OCI-LY1 (cell line): ENCODE data around the gene GPR107.

Source experiments
- H2AFZ ChIP-seq: fragments of 200-600 bp; sonication (generic), shearing (Covaris generic); 2 replicates; pipeline ENCODE4 v1.6.0; 2014; ENCODE audit warnings: antibody characterized with exemption, mild to moderate bottlenecking, low read length
- H3F3A ChIP-seq: fragments of 200-600 bp; sonication (generic), shearing (Covaris generic); 2 replicates; pipeline ENCODE4 v1.6.0; 2014; ENCODE audit warnings: mild to moderate bottlenecking, antibody characterized with exemption, low read length, moderate library complexity; ENCODE audit not compliant: insufficient read depth
- H3K27ac ChIP-seq: fragments of 200-600 bp; sonication (generic); 2 replicates; pipeline ENCODE4 v1.5.1; 2014; ENCODE audit warnings: low read length, mixed run types, mild to moderate bottlenecking, low read depth; ENCODE audit not compliant: poor library complexity, severe bottlenecking
- H3K27me3 ChIP-seq: fragments of 200-600 bp; sonication (generic); 2 replicates; pipeline ENCODE4 v1.6.0; 2014; ENCODE audit warnings: antibody characterized with exemption, mild to moderate bottlenecking, low read length, moderate library complexity; ENCODE audit not compliant: insufficient read depth
- H3K36me3 ChIP-seq: fragments of 200-600 bp; sonication (generic); 2 replicates; pipeline ENCODE4 v1.6.1; 2014; ENCODE audit warnings: mild to moderate bottlenecking, antibody characterized with exemption, low read length, moderate library complexity, mixed read lengths; ENCODE audit not compliant: insufficient read depth
- H3K4me1 ChIP-seq: fragments of 200-600 bp; sonication (generic); 2 replicates; pipeline ENCODE4 v1.5.1; 2014; ENCODE audit warnings: mild to moderate bottlenecking, low read length, moderate library complexity; ENCODE audit not compliant: insufficient read depth, severe bottlenecking
- H3K4me2 ChIP-seq: fragments of 200-600 bp; sonication (generic), shearing (Covaris generic); 2 replicates; pipeline ENCODE4 v1.6.1; 2014; ENCODE audit warnings: low read length
- H3K4me3 ChIP-seq: fragments of 200-600 bp; sonication (generic); 2 replicates; pipeline ENCODE4 v1.5.1; 2014; ENCODE audit warnings: low read length, low read depth, mild to moderate bottlenecking, mixed read lengths; ENCODE audit not compliant: poor library complexity, severe bottlenecking
- H3K79me2 ChIP-seq: fragments of 200-600 bp; shearing (Covaris generic); 2 replicates; pipeline ENCODE4 v1.6.1; 2016; ENCODE audit warnings: mixed run types, low read length, mixed read lengths; ENCODE audit not compliant: insufficient read depth
- H3K9ac ChIP-seq: fragments of 200-600 bp; sonication (generic), shearing (Covaris generic); 2 replicates; pipeline ENCODE4 v1.6.1; 2014; ENCODE audit warnings: mild to moderate bottlenecking, low read length, mixed read lengths
- H3K9me2 ChIP-seq: fragments of 200-600 bp; sonication (generic), shearing (Covaris generic); 2 replicates; pipeline ENCODE4 v1.6.1; 2014; ENCODE audit warnings: low read depth, mild to moderate bottlenecking, low read length, mixed read lengths
- H3K9me3 ChIP-seq: fragments of 200-600 bp; shearing (Covaris generic); 2 replicates; pipeline ENCODE4 v1.6.1; 2014; ENCODE audit warnings: low read length, mixed read lengths
- H4K20me1 ChIP-seq: fragments of 200-600 bp; sonication (generic), shearing (Covaris generic); 2 replicates; pipeline ENCODE4 v1.6.0; 2016; ENCODE audit warnings: mild to moderate bottlenecking, low read length; ENCODE audit not compliant: insufficient read depth
- CTCF ChIP-seq: fragments of 200-600 bp; sonication (generic), shearing (Covaris generic); IDR thresholded peaks from 2 replicates; pipeline ENCODE4 v1.5.1; 2017; ENCODE audit warnings: mild to moderate bottlenecking, antibody characterized with exemption, low read length, moderate library complexity, mixed read lengths
- EZH2 ChIP-seq: fragments of 200-600 bp; sonication (generic), shearing (Covaris generic); IDR thresholded peaks from 2 replicates; pipeline ENCODE4 v1.8.0; 2017; ENCODE audit warnings: borderline replicate concordance, mixed run types, mild to moderate bottlenecking, antibody characterized with exemption, low read length, moderate library complexity, mixed read lengths

The GPR107 gene

GRCh38 chr9:130036099-130036498 lies 17.6 kb upstream of the GPR107 start:
- H3K9me2 ChIP-seq, result no peaks in the 10 kb centered on the region
- H4K20me1 ChIP-seq, result no peaks in the 10 kb centered on the region
- no peaks in the 10 kb centered on the region for H3K36me3 ChIP-seq
- H3K27ac ChIP-seq, result no peak overlapping the region
- no peak overlapping the region for H3K4me2 ChIP-seq
- no peak overlapping the region for H2AFZ ChIP-seq
- no peak overlapping the region for H3K9ac ChIP-seq
- no peak overlapping the region for H3K4me3 ChIP-seq
- no peaks in the 10 kb centered on the region for H3F3A ChIP-seq
- H3K4me1 ChIP-seq, result peaks cover 20% of the 10 kb centered on the region
- no peaks in the 10 kb centered on the region for H3K9me3 ChIP-seq
- H3K79me2 ChIP-seq, result no peaks in the 10 kb centered on the region
- no peak for TF ChIP-seq CTCF
- peaks cover 6% of the 10 kb centered on the region; the same call in 1 of the 2 replicates for H3K27me3 ChIP-seq

GRCh38 chr9:130039528-130040147 lies 14.1 kb upstream of the GPR107 start:
- Histone ChIP-seq H3K4me3 (peak overlapping the region; percentile 28), H3K4me1 (peaks cover 43% of the 10 kb centered on the region), H3K9ac (no peak overlapping the region), H3K4me2 (peak overlapping the region; percentile 38; the same call in 1 of the 2 replicates), H2AFZ (no peak overlapping the region), H3K9me3 (no peaks in the 10 kb centered on the region), H3K9me2 (no peaks in the 10 kb centered on the region), H3F3A (no peaks in the 10 kb centered on the region), H3K27me3 (peaks cover 8% of the 10 kb centered on the region; the same call in 1 of the 2 replicates), H3K79me2 (no peaks in the 10 kb centered on the region), H4K20me1 (no peaks in the 10 kb centered on the region), H3K27ac (peak overlapping the region; percentile 25), H3K36me3 (no peaks in the 10 kb centered on the region)
- TF ChIP-seq CTCF, result no peak

GRCh38 chr9:130040984-130041647 lies 12.6 kb upstream of the GPR107 start:
- peaks cover 54% of the 10 kb centered on the region for H3K4me1 ChIP-seq
- peak overlapping the region; percentile 88 for H3K4me3 ChIP-seq
- H3K27ac ChIP-seq, result no peak overlapping the region

More at GRCh38 chr9:130040984-130041647, 12.6 kb upstream of the GPR107 start:
- Histone ChIP-seq H3F3A (no peaks in the 10 kb centered on the region), H4K20me1 (no peaks in the 10 kb centered on the region), H3K9me2 (no peaks in the 10 kb centered on the region), H3K9me3 (no peaks in the 10 kb centered on the region), H3K79me2 (no peaks in the 10 kb centered on the region), H3K4me2 (peak overlapping the region; percentile 7; the same call in 1 of the 2 replicates), H3K36me3 (no peaks in the 10 kb centered on the region), H3K9ac (no peak overlapping the region; the same call in 1 of the 2 replicates), H3K27me3 (peaks cover 3% of the 10 kb centered on the region; the same call in 1 of the 2 replicates), H2AFZ (no peak overlapping the region)
- no peak for TF ChIP-seq CTCF
- TF ChIP-seq EZH2, result no peak
